HG03159 (cell line): Measurements from ENCODE around the gene CIB2.
A peak's percentile ranks its signal among the peaks of the same experiment; 100 is the strongest.

Experiments
- ATAC-seq: cut with Tn5 transposase; IDR thresholded peaks from one replicate; pipeline ENCODE4 v1.9.1; 2021; ENCODE audit warnings: mild to moderate bottlenecking, moderate library complexity; ENCODE audit not compliant: unreplicated experiment

The CIB2 gene

DNA sequence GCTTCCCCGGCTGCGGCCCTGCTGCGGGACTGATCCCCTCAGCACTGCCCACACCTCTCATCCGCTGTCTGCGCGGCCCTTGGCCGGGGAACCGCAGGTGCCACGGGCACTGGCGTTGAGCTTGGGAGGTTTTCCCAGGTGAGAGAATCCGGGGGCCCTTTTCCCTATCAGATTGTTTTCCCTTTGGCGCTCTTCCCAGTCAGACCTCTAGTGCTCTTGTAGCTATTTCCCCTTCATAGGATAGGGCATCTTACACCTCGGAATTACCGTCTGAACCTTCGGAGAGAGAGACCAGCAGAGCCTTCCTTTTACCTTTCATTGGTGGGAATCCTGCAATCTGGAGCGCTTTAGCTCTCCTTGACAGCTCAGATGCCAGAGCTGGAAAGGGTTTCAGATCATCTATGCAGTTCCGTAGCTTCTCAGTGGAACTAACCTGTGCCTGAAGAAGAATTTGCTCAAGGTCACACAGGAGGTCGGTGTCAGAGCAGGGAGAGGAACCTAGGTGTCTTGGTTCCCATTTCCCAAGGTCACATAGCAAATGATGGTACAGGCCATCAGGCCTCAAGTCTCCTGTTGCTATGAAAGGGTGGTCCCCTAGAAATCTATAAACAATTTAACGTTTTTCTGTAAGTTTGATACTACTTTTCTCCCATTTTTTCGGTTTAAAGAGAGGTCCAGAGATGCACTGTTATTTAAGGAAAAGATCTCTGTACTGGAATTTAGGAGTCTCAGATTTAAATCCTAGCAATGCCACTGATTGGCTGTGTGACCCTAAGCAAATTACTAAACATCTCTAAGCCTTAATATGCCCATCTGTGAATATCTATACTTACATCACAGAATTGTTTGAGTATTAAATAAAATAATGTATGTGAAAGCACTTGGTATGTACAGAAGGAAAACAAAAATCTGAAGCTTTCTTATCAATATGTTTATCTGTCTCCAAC, 18.8 kb upstream of the CIB2 start:
- peak; percentile 33 for ATAC-seq

- ATAC-seq: peak; percentile 75
Observed at GRCh38 chr15:78149068-78149804, 18.0 kb upstream of the CIB2 start, which contains the start of gene IDH3A. TSS of gene IDH3A (plus strand) at chr15:78149362. CDS start at chr15:78149404, 42 bp downstream.

DNA sequence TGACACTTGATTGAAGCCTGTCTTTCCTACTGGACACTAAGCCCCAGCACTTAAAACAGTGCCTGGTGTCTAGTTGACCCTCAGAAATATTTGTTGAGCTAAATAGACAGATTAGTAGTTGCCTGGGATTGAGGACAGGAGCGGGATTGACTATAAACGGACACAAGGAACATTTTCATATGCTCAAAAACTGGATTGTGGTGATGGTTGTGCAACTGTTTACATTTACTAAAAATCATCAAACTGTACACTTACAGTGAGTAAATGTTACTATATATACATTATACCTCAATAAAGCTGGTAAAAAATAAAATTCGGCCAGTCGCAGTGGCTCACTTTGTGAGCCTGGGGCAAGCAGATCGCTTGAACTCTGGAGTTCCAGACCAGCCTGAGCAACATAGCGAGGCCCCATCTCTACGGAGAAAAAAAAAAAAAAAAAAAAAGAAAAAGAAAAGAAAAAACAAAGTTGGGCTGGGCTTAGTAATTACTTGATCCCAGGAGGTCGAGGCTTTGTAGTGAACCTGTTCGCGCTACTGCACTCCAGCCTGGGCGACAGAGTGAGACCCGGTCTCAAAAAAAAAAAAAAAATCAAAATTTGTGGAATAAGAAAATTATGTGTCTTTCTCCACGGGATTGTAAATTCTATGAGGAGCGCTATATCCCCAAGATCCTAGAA, 17.3 kb upstream of the CIB2 start:
- ATAC-seq: peak; percentile 4

DNA sequence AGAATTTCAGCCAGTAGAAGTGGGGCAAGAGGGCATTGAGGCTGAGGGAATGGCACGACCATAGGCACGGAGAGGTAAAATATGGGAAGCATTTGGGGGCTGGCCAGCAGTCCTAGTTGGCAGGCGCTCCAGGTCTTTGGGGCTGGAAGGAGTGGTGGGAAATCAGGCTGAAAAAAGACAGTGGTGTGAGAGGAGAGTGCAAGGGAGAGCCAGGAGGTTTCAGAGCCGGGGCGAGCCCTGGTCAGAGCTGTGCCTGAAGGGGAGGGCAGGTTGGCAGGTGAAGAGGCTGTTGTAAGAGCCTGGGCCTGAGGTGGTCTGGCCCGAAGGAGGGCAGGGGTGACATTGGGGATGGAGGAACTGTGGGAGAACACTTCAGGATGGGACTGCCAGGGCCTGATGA, 16.3 kb upstream of the CIB2 start:
- no peak for ATAC-seq

DNA sequence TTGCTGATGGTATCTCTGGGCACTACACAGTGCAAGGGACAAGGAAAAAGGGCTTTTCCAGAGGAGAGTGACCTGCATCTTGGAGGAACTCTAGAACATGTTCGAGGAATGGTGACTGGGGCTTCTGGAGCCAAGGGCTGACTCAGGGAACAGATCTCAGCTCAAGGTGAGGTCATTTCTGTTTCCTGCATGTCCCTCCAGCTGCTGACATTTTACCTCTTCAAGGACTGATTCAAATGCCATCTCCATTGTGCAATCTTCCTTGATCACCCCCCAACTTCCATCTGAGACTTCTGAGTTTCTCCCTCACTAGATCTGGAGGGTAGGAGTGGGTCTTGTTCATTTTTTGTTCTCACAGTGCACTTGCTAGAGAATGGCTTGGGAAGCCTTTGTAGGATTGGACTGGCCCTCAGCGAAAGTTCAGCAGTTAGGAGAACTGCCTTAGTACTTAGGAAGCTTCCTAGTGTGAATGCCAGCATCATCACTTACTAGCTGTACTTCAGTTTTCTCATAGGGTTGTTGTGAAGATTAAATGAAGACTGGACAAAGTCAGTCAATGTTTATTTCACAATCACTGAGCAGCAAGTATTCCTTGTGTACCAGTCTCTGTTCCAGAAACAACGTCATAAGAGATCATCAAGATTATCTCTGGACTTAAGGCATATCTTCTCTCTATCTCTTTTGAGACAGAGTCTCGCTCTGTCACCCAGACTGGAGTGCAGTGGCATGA, 15.3 kb upstream of the CIB2 start:
- no peak for ATAC-seq

DNA sequence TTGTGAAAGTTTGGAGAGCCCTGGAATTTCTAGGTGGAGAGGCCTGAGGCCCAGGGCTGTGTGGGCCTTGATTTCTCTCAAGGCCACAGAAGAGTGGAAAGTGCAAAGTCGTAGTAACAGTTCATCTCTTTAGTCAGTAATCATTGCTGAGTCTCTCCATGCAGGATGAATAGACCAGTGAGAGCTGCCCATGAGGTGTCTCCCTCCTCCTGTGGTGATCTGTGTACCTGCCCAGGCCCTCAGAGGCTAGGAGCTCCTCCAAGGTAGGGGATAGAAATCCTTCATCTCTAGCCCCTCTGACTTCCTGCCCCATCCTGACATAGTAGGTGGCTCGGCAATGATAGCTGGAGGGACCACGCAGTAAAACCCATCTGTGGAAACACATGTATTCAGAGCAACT, 11.1 kb upstream of the CIB2 start:
- ATAC-seq: no peak

GRCh38 chr15:78140292-78140691, 9.0 kb upstream of the CIB2 start:
- ATAC-seq: no peak

DNA sequence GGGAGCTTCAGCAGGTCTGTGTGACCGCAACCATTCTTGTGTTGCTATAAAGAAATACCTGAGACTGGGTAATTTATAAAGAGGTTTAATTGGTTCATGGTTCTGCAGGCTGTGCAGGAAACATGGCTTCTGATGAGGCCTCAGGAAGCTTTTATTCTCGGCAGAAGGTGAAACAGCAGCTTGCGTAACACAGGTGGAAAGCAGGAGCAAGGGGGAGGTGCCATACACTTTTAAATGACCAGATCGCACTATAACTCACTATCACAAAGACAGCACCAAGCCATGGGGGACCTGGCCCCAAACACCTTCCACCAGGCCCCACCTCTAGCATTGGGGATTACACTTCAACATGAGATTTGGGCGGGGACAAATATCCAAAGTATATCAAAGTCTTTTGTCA, 8.3 kb upstream of the CIB2 start:
- ATAC-seq: no peak

DNA sequence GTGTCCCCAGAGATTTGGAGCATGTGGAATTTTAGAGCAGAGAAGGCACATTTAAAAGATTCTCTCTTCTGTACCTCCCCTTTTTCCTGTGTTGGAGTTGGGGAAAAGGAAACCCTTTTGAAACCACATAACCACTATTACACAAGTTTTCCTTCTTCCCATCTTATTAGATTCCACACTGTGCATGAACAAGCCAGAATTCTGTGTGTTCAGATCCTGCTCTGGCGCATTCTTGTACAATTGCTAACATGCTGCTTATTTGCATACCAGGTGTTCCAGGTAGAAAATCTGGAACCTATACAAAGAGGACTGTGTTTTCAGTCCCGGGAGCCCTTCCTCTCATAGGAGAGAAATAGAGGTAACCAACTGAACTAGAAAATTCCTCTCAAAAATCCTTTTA, 2.6 kb upstream of the CIB2 start:
- ATAC-seq: no peak

DNA sequence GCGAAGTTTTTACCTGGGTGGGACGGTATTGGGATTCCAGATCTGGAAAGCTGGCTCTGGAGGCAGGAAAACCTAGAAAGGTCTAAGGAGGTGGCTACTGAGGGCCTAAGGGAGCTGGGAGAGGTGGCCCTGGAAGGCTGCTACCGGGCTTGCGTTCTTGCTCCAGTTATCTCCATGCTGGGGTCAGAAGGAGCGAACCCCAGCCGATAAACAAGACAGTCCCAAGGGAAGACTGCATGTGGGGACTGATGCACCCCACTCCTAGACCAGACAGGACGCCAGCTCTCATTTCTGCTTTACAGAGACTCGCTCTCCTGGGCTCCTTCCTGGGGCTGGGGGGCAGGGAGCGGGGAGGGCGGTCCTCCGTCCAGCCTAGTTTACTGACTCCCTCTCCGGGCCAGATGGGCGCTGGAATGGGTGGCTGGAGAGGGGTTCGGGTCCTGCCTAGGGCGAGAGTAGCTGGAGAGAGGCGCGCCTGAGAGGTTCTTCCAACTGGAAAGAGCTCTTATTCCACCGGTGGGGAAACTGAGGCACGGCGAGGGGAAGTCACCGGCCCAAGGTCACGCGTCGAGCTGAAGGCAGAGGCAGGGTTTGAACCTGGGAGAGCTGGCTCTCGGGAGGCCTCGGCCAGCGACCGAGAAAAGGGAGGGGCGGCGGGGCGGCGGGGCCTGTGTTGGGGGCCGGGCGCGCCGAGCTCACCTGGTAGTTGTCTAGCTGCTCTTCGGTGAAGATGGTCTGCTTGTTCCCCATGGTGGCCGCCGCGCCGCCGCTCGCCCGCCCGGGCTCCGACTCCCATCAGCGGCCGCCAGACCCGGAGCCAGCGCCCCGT, 565 bp downstream of the CIB2 start:
- peak; percentile 29 for ATAC-seq

GRCh38 chr15:78129751-78130287, 1.4 kb downstream of the CIB2 start:
- ATAC-seq: no peak

GRCh38 chr15:78129077-78129750, 2.0 kb downstream of the CIB2 start:
- ATAC-seq: no peak

- no peak for ATAC-seq
Observed at GRCh38 chr15:78127882-78128281, 3.4 kb downstream of the CIB2 start.

DNA sequence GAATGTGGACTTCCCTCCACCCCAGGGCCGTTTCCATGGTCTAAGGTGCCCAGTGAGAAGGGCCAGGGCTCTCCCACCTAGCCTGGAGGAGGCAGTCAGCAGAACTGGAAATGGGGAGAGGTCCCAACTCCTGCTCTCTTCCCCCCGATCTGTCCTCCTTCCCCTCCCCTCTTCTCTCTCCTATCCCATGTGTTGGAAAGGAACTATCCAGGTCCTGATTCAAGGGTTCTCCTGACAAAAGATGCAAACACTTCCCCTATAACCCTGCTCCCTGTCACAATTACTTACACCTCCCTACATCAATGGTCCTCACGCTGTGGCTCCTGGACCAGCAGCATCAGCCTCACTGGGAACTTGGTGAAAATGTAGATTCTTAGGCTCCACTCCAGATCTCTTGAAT, 6.0 kb downstream of the CIB2 start:
- ATAC-seq: no peak

DNA sequence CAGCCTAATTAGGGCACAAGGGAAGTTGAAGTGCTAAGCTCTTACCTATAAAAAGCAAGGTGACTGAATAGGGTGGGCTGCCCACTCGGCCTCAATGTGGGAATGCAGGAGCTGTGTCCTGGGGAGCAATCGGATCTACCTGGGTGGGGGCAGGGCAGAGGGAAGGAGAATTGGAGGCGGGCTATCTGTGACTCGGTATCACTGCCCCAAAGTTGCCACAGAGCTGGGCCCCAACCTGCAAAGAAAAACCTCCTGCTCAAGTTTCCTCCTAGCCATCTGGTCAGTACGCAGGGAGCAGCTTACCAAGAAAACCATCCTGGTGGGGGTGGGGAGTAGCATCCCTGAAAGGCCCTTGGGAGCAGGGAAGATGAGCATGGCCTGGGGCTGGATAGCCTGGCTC, 10.7 kb downstream of the CIB2 start:
- no peak for ATAC-seq

DNA sequence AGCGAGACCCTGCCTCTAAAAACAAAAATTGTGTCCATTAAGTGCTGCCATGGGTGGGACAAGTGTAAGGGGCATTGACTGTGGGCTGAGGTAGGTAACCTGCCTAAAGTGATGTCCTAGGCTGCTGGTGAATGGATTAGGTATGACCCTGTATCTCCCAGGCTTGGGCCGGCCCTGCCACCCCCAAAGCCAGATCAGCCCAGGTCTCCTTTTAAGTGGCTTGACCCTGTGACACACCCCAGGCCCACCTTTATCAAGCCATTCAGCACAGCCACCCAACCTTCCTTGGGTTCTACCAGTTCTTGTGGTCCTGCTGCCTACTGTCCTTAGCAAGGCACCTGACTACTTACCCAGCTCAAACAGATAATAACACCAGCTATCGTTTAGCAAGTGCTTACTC, 18.7 kb downstream of the CIB2 start:
- no peak for ATAC-seq

DNA sequence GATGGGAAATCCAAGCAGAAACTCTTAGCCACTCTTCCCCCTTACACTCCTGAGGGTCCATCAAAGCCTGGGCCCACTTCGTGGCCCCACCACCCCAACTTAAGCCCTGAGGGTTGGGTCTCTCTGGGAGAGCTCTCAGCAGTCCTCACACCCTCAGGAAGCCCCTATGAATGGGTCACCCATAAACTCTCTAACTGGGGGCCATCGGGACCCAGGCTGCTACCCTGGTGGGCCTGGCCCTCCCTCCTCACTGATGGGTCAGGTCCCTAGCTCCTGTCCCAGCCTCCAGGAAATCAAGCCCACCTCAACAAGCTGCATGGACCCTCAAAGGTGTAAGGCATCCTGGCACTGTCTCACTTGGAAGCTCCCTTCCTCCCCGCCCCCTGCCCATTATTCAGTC, 19.5 kb downstream of the CIB2 start:
- ATAC-seq: no peak

- ATAC-seq: no peak
Observed at GRCh38 chr15:78110916-78111475, 20.2 kb downstream of the CIB2 start.

GRCh38 chr15:78110096-78110495, 21.1 kb downstream of the CIB2 start:
- ATAC-seq: no peak
